CD14-positive monocyte (primary cell): Measurements from ENCODE around the gene SSPN. TPM values are rescaled to one million over a fixed set of nuclear protein-coding genes. Genes with fewer than 3 reads are reported as not detected.

ENCODE experiments used
- DNase-seq, 3 donors: peaks; one replicate each; pipeline ENCODE4 v3.0.0-alpha.2; 2011 to 2022
- H2AFZ ChIP-seq: 2 replicates; pipeline ENCODE4 v1.6.0; 2012; ENCODE audit warnings: mild to moderate bottlenecking, low read depth, low read length, inconsistent platforms; ENCODE audit not compliant: insufficient read depth, poor library complexity, severe bottlenecking
- H3K27ac ChIP-seq, 2 donors: 1 replicate in 1 of 2; 2 replicates in 1 of 2; pipeline ENCODE4 v1.5.1; 2012 to 2013; ENCODE audit warnings: low read length in 2 of 2, control low read depth in 1 of 2, inconsistent platforms in 1 of 2, low read depth in 1 of 2, mild to moderate bottlenecking in 1 of 2
- H3K27me3 ChIP-seq, 2 donors: one replicate each; pipeline versions ENCODE4 v1.6.0 to v1.6.1; 2011 to 2013; ENCODE audit warnings: low read length in 2 of 2; ENCODE audit not compliant: control insufficient read depth in 2 of 2, insufficient read depth in 2 of 2
- H3K36me3 ChIP-seq, 2 donors: replicated peaks in 1 of 2; 1 replicate in 1 of 2; 2 replicates in 1 of 2; pipeline versions ENCODE4 v1.5.1 to v1.6.1; 2012 to 2013; ENCODE audit warnings: low read length in 2 of 2, control low read depth in 1 of 2, inconsistent platforms in 1 of 2, mild to moderate bottlenecking in 1 of 2; ENCODE audit not compliant: insufficient read depth in 2 of 2, control insufficient read depth in 1 of 2
- H3K4me1 ChIP-seq, 2 donors: 1 replicate in 1 of 2; 2 replicates in 1 of 2; pipeline versions ENCODE4 v1.5.1 to v1.6.1; 2012 to 2013; ENCODE audit warnings: low read length in 2 of 2, control low read depth in 1 of 2, inconsistent platforms in 1 of 2, mild to moderate bottlenecking in 1 of 2, moderate library complexity in 1 of 2; ENCODE audit not compliant: insufficient read depth in 2 of 2, control insufficient read depth in 1 of 2
- H3K4me2 ChIP-seq: replicated peaks from 2 replicates; pipeline ENCODE3; 2012; ENCODE audit warnings: low read length, moderate library complexity, mild to moderate bottlenecking; ENCODE audit not compliant: poor library complexity, severe bottlenecking; ENCODE audit errors: extremely low read depth
- H3K4me3 ChIP-seq, 3 experiments: fragments of 200-600 bp in 1 of 3; sonication (generic) in 1 of 3; replicated peaks in 1 of 3; 1 replicate in 2 of 3; 2 replicates in 1 of 3; pipeline ENCODE4 v1.5.1; 2011 to 2013; ENCODE audit warnings: low read length in 3 of 3, mild to moderate bottlenecking in 3 of 3, control low read depth in 2 of 3, low read depth in 2 of 3, inconsistent platforms in 1 of 3, moderate library complexity in 1 of 3
- H3K79me2 ChIP-seq: 2 replicates; pipeline ENCODE4 v1.6.0; 2012; ENCODE audit warnings: mild to moderate bottlenecking, control low read depth, inconsistent platforms, low read length, moderate library complexity; ENCODE audit not compliant: insufficient read depth
- H3K9ac ChIP-seq: 2 replicates; pipeline ENCODE4 v1.6.0; 2017; ENCODE audit warnings: low read length, mild to moderate bottlenecking; ENCODE audit not compliant: insufficient read depth, poor library complexity, severe bottlenecking
- H3K9me3 ChIP-seq, 2 donors: replicated peaks in 1 of 2; 1 replicate in 1 of 2; 2 replicates in 1 of 2; pipeline versions ENCODE4 v1.5.1 to v1.6.1; 2012 to 2013; ENCODE audit warnings: low read length in 2 of 2, control low read depth in 1 of 2; ENCODE audit not compliant: control insufficient read depth in 1 of 2, insufficient read depth in 1 of 2
- H4K20me1 ChIP-seq: 2 replicates; pipeline ENCODE4 v1.6.0; 2012; ENCODE audit warnings: mild to moderate bottlenecking, low read length, control low read depth, moderate library complexity; ENCODE audit not compliant: insufficient read depth
- H3K27ac Mint-ChIP-seq, 7 donors: one replicate each; pipeline ENCODE4 v1.8.0; 2020; ENCODE audit warnings: mild to moderate bottlenecking in 7 of 7, mixed read lengths in 7 of 7, moderate library complexity in 6 of 7, inconsistent platforms in 2 of 7
- H3K27me3 Mint-ChIP-seq, 3 donors: one replicate each; pipeline ENCODE4 v1.8.0; 2021 to 2022; ENCODE audit warnings: low read depth in 3 of 3, mild to moderate bottlenecking in 3 of 3, mixed read lengths in 3 of 3, moderate library complexity in 3 of 3, inconsistent platforms in 1 of 3
- H3K36me3 Mint-ChIP-seq, 2 donors: one replicate each; pipeline ENCODE4 v1.8.0; 2020; ENCODE audit warnings: mixed read lengths in 2 of 2, inconsistent platforms in 1 of 2, mild to moderate bottlenecking in 1 of 2
- H3K4me1 Mint-ChIP-seq: one replicate; pipeline ENCODE4 v1.8.0; 2020; ENCODE audit warnings: mild to moderate bottlenecking, mixed read lengths
- H3K4me3 Mint-ChIP-seq, 2 donors: one replicate each; pipeline ENCODE4 v1.8.0; 2020; ENCODE audit warnings: mild to moderate bottlenecking in 2 of 2, mixed read lengths in 2 of 2, moderate library complexity in 1 of 2
- H3K9me3 Mint-ChIP-seq, 7 donors: one replicate each; pipeline ENCODE4 v1.8.0; 2020 to 2022; ENCODE audit warnings: mixed read lengths in 7 of 7, mild to moderate bottlenecking in 6 of 7, moderate library complexity in 6 of 7, inconsistent platforms in 2 of 7
- WGBS: methylation state at CpG from one replicate; pipeline ENCODE4 v1.1.5; 2013; ENCODE audit warnings: missing lambda C conversion rate; ENCODE audit not compliant: insufficient coverage; 5-methylcytosine and 5-hydroxymethylcytosine counted together
- intact Hi-C, 2 donors: fragments of 100-400 bp; cut with micrococcal nuclease; formaldehyde crosslinking; loops; one replicate each; pipeline versions ENCODE4 v1.15.0 to v1.15.1; 2023
- polyA plus RNA-seq, 3 donors: library from polyadenylated mRNA; depleted of rRNA in 1 of 3; unstranded in 2 of 3; stranded (reverse) in 1 of 3; fragments of 300-500 nt in 2 of 3; fragments of >200 nt in 1 of 3; fragmentation: Illumina TruSeq in 2 of 3; gene quantifications; 1 replicate in 2 of 3; 2 replicates in 1 of 3; pipeline ENCODE4 v1.2.3, GENCODE V29; 2012 to 2021
- TF ChIP-seq, protein P1 (sequence below): fragments of 200-600 bp; IDR thresholded peaks from one replicate; pipeline ENCODE4 v1.8.0; 2022; ENCODE audit warnings: antibody characterized with exemption, mild to moderate bottlenecking

SSPN gene
- polyA plus RNA-seq, 3 donors: 0.15 TPM; not detected in 2

DNA sequence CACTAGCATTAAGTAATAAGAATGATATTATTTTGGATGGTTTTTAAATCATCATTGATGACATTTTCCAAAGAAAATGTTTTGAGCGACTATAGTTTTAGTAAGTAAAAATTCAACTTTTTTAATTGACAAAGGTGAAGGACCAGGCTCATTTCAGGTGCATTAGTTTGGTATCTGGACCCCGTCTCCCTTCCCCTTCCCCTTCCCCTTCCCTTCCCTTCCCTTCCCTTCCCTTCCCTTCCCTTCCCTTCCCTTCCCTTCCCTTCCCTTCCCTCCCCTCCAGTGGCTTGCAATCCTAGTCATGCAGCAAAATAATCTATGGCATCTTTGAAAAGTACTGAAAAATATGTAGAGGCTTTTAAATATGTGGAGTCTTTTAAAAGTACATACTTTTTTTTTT is 13.0 kb upstream of the SSPN start:
- H3K27me3 Mint-ChIP-seq: peaks cover 2 to 7% (median 2%) of the 10 kb centered on the region in 3 donors
- no peak overlapping the region for H3K27ac ChIP-seq
- H3K36me3 Mint-ChIP-seq: no peaks in the 10 kb centered on the region
- no peaks in the 10 kb centered on the region for H3K79me2 ChIP-seq
- no peaks in the 10 kb centered on the region for H3K27me3 ChIP-seq
- H4K20me1 ChIP-seq: no peaks in the 10 kb centered on the region
- no peaks in the 10 kb centered on the region for H3K4me1 ChIP-seq
- H3K27ac Mint-ChIP-seq: no peak overlapping the region
- no peak overlapping the region for H3K4me3 ChIP-seq
- intact Hi-C loops: no loop called here
- no peak for DNase-seq
- no peaks in the 10 kb centered on the region for H3K9me3 Mint-ChIP-seq
- H3K4me2 ChIP-seq: no peak overlapping the region
- H3K4me3 Mint-ChIP-seq: no peak overlapping the region
- no peaks in the 10 kb centered on the region for H3K36me3 ChIP-seq
- no peaks in the 10 kb centered on the region for H3K9me3 ChIP-seq
- no peak overlapping the region for H2AFZ ChIP-seq
- TF ChIP-seq, protein P1, sequence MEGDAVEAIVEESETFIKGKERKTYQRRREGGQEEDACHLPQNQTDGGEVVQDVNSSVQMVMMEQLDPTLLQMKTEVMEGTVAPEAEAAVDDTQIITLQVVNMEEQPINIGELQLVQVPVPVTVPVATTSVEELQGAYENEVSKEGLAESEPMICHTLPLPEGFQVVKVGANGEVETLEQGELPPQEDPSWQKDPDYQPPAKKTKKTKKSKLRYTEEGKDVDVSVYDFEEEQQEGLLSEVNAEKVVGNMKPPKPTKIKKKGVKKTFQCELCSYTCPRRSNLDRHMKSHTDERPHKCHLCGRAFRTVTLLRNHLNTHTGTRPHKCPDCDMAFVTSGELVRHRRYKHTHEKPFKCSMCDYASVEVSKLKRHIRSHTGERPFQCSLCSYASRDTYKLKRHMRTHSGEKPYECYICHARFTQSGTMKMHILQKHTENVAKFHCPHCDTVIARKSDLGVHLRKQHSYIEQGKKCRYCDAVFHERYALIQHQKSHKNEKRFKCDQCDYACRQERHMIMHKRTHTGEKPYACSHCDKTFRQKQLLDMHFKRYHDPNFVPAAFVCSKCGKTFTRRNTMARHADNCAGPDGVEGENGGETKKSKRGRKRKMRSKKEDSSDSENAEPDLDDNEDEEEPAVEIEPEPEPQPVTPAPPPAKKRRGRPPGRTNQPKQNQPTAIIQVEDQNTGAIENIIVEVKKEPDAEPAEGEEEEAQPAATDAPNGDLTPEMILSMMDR: no peak
- no CpG with 5 or more reads among the region's 2 CpGs for WGBS
- no peak overlapping the region for H3K9ac ChIP-seq
- H3K4me1 Mint-ChIP-seq: no peaks in the 10 kb centered on the region

DNA sequence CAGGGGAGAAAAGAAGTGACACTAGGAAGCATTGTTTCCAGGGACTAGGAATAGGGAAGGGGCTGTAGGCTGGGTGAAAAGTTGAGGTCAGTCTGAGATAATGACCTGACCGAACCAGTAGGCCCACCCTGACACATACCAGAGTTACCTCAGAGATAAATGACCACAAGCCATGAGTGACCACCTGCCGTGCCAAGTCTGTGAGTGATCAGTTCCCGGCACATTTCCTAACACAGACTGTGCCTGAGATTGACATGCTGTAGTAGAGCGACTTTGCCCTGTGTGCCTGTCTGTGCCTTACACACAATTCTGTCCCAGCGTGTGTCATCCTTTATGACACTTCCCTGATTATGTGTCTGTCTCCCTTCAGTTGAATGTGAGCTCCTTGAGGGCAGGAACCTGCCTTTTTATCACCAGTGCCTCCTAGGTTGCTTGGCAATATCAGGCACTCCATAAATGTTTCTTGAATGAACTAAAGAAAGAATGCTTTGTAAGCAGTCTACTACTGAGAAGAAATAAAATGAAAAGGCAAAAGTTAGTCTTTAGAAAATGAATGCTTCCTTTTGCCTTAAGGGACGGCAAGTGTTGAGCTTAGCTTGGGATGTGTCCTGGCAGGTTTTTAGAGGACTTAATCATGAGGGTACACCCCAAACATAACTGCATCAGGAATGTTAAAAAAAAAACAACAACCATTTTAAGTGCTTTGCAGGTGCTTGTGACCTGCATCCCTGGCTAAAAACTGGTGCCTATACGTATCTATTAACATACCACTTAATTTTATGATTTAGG is 9.6 kb upstream of the SSPN start:
- Mint-ChIP-seq H3K27ac (no peak overlapping the region), H3K4me3 (no peak overlapping the region), H3K36me3 (no peaks in the 10 kb centered on the region), H3K9me3 (no peaks in the 10 kb centered on the region), H3K27me3 (peaks cover 2 to 12% (median 4%) of the 10 kb centered on the region in 3 donors), H3K4me1 (no peaks in the 10 kb centered on the region)
- Histone ChIP-seq H4K20me1 (no peaks in the 10 kb centered on the region), H3K4me2 (no peak overlapping the region), H3K9me3 (no peaks in the 10 kb centered on the region), H3K79me2 (no peaks in the 10 kb centered on the region), H3K4me1 (no peaks in the 10 kb centered on the region), H3K4me3 (no peak overlapping the region), H3K27ac (no peak overlapping the region), H3K27me3 (no peaks in the 10 kb centered on the region), H2AFZ (no peak overlapping the region), H3K9ac (no peak overlapping the region), H3K36me3 (no peaks in the 10 kb centered on the region)
- WGBS: 73% methylated on average over 2 of the region's 7 CpGs
- DNase-seq: no peak
- intact Hi-C loops: no loop called here
- TF ChIP-seq, protein P1: no peak
